Stomach (tissue), 9 donors: Measurements from ENCODE around the gene AFF1. TPM values are rescaled to one million over a fixed set of nuclear protein-coding genes. Genes with fewer than 3 reads are reported as not detected.

Experiments used
- DNase-seq, 2 donors: peaks; one replicate each; pipeline versions ENCODE4 v3.0.0 to v3.0.0-alpha.2; 2013 to 2019
- H3K27ac ChIP-seq, 5 donors: fragments of 200-600 bp in 4 of 5; sonication (generic) in 4 of 5; one replicate each; pipeline ENCODE4 v1.5.1; 2013 to 2019; ENCODE audit warnings: mild to moderate bottlenecking in 1 of 5, moderate library complexity in 1 of 5
- H3K27me3 ChIP-seq, 3 donors: fragments of 200-600 bp; sonication (generic); one replicate each; pipeline ENCODE4 v1.5.1; 2017 to 2019; ENCODE audit warnings: mixed run types in 1 of 3
- H3K36me3 ChIP-seq, 4 donors: fragments of 200-600 bp; sonication (generic); 1 replicate in 3 of 4; 2 replicates in 1 of 4; pipeline ENCODE4 v1.5.1; 2016 to 2019
- H3K4me1 ChIP-seq, 4 donors: fragments of 200-600 bp; sonication (generic); one replicate each; pipeline ENCODE4 v1.5.1; 2016 to 2019
- H3K4me3 ChIP-seq, 4 donors: fragments of 200-600 bp; sonication (generic) in 3 of 4; one replicate each; pipeline ENCODE4 v1.5.1; 2016 to 2019; ENCODE audit warnings: mild to moderate bottlenecking in 1 of 4
- H3K9me3 ChIP-seq, 4 donors: fragments of 200-600 bp; sonication (generic); one replicate each; pipeline ENCODE4 v1.5.1; 2016 to 2019
- EP300 ChIP-seq: sonication (generic); formaldehyde crosslinking; IDR thresholded peaks from one replicate; pipeline ENCODE4 v1.6.1; 2017; ENCODE audit warnings: antibody characterized with exemption
- POLR2A ChIP-seq, 4 donors: fragments of 450-650 bp; IDR thresholded peaks; one replicate each; pipeline ENCODE4 v1.6.1; 2016; ENCODE audit warnings: antibody characterized with exemption in 4 of 4, control low read depth in 2 of 4, mild to moderate bottlenecking in 1 of 4, moderate library complexity in 1 of 4
- POLR2AphosphoS5 ChIP-seq, 3 donors: sonication (generic); formaldehyde crosslinking; IDR thresholded peaks; one replicate each; pipeline ENCODE4 v1.6.1; 2016; ENCODE audit warnings: antibody characterized with exemption in 3 of 3
- WGBS, 5 donors: extraction: QIAGEN DNeasy Blood & Tissue Kit in 3 of 5; methylation state at CpG; one replicate each; pipeline versions ENCODE4 v1.1.5 to v1.1.7; 2013 to 2018; 5-methylcytosine and 5-hydroxymethylcytosine counted together
- intact Hi-C: fragments of 100-400 bp; cut with DNase I; formaldehyde crosslinking; loops from one replicate; pipeline ENCODE4 v1.15.1; 2023; ENCODE audit warnings: low total_unique reads
- polyA plus RNA-seq, 3 donors: library from polyadenylated mRNA; stranded (reverse); fragments of 200-250 nt; gene quantifications; one replicate each; pipeline ENCODE4 v1.2.3, GENCODE V29; 2013
- total RNA-seq, 5 donors: library from RNA; depleted of rRNA; stranded (reverse); fragments of >200 nt; gene quantifications; one replicate each; pipeline versions ENCODE4 v1.1.0 to v1.2.3, GENCODE V29; 2014 to 2016
- TF ChIP-seq, protein P1 (sequence below), 7 experiments: fragments of 450-650 bp in 4 of 7; fragments of 200-600 bp in 3 of 7; sonication (generic) in 3 of 7; IDR thresholded peaks; one replicate each; pipeline ENCODE4 v1.5.1; 2016 to 2019; ENCODE audit warnings: antibody characterized with exemption in 7 of 7, control low read depth in 2 of 7, mild to moderate bottlenecking in 1 of 7
- donor health status: healthy with polysubstance abuse.
- donor health status: Bipolar disorder and iron deficiency.
- donor health status: healthy.

Gene AFF1
- total and polyA plus RNA-seq, 8 donors = 6.9 to 177 (median 59.1) TPM

DNA sequence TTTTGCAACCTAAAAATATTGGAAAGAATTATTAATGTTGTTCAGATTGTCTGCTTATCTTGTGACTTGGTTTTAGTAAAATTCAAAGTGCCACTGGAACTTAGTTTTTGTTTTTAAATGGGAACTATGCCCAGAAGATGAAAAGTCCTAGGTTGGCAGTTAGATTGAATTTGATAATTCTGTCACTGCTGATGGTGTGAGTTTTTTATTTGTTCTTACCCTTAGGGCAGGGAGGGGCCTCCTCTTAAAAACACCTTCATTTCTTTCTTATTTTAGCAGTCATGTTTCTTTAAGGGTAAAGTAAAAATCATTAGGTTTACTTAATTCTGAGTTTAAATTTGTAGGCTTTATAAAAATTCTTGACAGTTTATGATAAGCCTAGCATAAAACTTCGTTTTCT is 80.6 kb downstream of the AFF1 start:
- intact Hi-C loops = no loop called here
- H3K27ac ChIP-seq = peak overlapping the region in 4 of 5 donors; percentile 62 to 85 (median 70)
- peaks cover 45 to 97% (median 78%) of the 10 kb centered on the region in 4 donors for H3K4me1 ChIP-seq
- no peaks in the 10 kb centered on the region for H3K9me3 ChIP-seq
- no peaks in the 10 kb centered on the region for H3K36me3 ChIP-seq
- H3K27me3 ChIP-seq = no peaks in the 10 kb centered on the region
- no peak for DNase-seq
- TF ChIP-seq POLR2A (IDR thresholded peaks at IDR 0.05) (no peak), EP300 (no peak), POLR2AphosphoS5 (IDR thresholded peaks at IDR 0.05) (no peak)
- TF ChIP-seq, protein P1, sequence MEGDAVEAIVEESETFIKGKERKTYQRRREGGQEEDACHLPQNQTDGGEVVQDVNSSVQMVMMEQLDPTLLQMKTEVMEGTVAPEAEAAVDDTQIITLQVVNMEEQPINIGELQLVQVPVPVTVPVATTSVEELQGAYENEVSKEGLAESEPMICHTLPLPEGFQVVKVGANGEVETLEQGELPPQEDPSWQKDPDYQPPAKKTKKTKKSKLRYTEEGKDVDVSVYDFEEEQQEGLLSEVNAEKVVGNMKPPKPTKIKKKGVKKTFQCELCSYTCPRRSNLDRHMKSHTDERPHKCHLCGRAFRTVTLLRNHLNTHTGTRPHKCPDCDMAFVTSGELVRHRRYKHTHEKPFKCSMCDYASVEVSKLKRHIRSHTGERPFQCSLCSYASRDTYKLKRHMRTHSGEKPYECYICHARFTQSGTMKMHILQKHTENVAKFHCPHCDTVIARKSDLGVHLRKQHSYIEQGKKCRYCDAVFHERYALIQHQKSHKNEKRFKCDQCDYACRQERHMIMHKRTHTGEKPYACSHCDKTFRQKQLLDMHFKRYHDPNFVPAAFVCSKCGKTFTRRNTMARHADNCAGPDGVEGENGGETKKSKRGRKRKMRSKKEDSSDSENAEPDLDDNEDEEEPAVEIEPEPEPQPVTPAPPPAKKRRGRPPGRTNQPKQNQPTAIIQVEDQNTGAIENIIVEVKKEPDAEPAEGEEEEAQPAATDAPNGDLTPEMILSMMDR (IDR thresholded peaks at IDR 0.05) = no peak
- H3K4me3 ChIP-seq = no peak overlapping the region
- WGBS, 5 donors = 27 to 62% (median 35%) methylated on average over 1 of the region's 1 CpG

DNA sequence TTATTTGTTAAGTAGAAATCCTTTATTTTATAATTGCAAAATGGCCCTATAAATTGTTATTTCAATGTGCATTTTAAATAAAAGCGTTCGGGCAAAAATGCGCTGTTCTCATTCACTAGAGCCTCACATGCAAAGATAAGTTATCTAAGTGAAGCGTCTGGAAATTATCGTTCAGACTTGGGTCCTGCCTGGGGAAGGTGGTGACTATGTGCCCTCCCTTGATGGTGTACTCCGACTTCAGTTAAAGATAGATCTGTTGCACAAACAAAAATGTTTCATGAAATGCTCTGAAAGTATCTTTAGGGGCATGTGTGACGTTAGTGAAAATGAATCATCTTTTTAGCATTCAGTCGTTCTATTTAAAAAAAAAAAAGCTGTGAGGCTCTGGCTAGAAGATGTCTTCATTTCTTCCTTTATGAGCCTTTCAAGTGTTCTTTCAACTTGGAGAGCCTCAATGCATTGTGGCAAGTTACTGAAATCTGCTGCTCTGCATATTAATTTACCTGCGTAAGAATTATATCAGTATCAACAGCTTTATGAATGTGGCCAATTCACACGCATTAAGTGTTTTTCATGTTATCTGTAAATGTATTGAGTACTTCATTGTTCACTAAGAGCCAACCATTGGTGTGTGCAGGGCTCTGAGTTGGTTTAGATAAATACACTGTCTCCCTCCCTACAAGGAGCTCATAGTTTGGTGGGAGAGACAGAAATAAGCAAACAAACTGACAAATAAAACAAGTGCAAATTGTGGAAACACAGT is 83.0 kb downstream of the AFF1 start:
- H3K36me3 ChIP-seq = no peaks in the 10 kb centered on the region
- H3K27ac ChIP-seq = peak overlapping the region in 3 of 5 donors; percentile 32 to 66 (median 36)
- 59 to 72% (median 66%) methylated on average over 10 of the region's 10 CpGs for WGBS, 5 donors
- no peak for DNase-seq
- TF ChIP-seq, protein P1 (IDR thresholded peaks at IDR 0.05) = no peak
- TF ChIP-seq EP300 (no peak), POLR2AphosphoS5 (IDR thresholded peaks at IDR 0.05) (no peak), POLR2A (IDR thresholded peaks at IDR 0.05) (no peak)
- H3K4me1 ChIP-seq = peaks cover 42 to 86% (median 64%) of the 10 kb centered on the region in 4 donors
- intact Hi-C loops = no loop called here
- H3K4me3 ChIP-seq = no peak overlapping the region
- no peaks in the 10 kb centered on the region for H3K9me3 ChIP-seq
- no peaks in the 10 kb centered on the region for H3K27me3 ChIP-seq

DNA sequence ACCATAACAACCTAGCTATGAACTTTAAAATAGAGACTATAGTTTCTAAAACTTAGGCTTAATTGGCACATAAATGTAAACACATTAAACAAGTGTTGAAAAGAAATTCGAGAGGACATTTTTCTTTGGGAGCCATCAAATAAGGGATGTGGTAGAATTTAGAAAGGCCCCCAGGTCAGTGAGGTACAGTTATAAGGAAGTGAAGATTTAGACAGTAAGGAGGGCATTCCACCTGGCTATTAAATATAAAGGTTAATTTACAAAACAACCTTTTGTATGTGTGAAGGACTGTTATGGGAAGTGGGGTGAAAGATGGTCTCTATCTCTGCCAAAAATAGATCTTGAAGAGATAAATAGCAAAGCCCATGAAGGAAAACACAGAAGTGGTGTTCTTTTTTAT is 83.9 kb downstream of the AFF1 start:
- TF ChIP-seq POLR2AphosphoS5 (IDR thresholded peaks at IDR 0.05) (no peak), EP300 (no peak), POLR2A (IDR thresholded peaks at IDR 0.05) (no peak)
- Histone ChIP-seq H3K27ac (peak overlapping the region in 3 of 5 donors; percentile 36 to 66 (median 36)), H3K4me3 (no peak overlapping the region), H3K4me1 (peaks cover 41 to 86% (median 66%) of the 10 kb centered on the region in 4 donors), H3K36me3 (no peaks in the 10 kb centered on the region), H3K27me3 (no peaks in the 10 kb centered on the region), H3K9me3 (no peaks in the 10 kb centered on the region)
- intact Hi-C loops = no loop called here
- no peak for DNase-seq
- WGBS, 5 donors = 47 to 78% (median 65%) methylated on average over 1 of the region's 1 CpG

- H3K9me3 ChIP-seq = no peaks in the 10 kb centered on the region
- 62 to 81% (median 68%) methylated on average over 4 of the region's 4 CpGs for WGBS, 5 donors
- DNase-seq = no peak
- intact Hi-C loops = no loop called here
- no peak overlapping the region for H3K4me3 ChIP-seq
- H3K36me3 ChIP-seq = no peaks in the 10 kb centered on the region
- peak overlapping the region in 3 of 5 donors; percentile 36 to 66 (median 36) for H3K27ac ChIP-seq
- no peaks in the 10 kb centered on the region for H3K27me3 ChIP-seq
- TF ChIP-seq EP300 = no peak
- TF ChIP-seq, protein P1 (IDR thresholded peaks at IDR 0.05) = no peak
- no peak for TF ChIP-seq POLR2AphosphoS5 (IDR thresholded peaks at IDR 0.05)
- TF ChIP-seq POLR2A (IDR thresholded peaks at IDR 0.05) = no peak
- peaks cover 43 to 86% (median 68%) of the 10 kb centered on the region in 4 donors for H3K4me1 ChIP-seq
These were observed 84.5 kb downstream of the AFF1 start for GRCh38 chr4:87019246-87019791.
